Upper lobe of right lung (tissue), 1 donor: ENCODE data around the gene SULT1B1. TPM values are rescaled to one million over a fixed set of nuclear protein-coding genes. Genes with fewer than 3 reads are reported as not detected.

Experiments
- ATAC-seq: fragments of 200-7000 bp; cut with Tn5 transposase; one replicate; pipeline ENCODE4 v1.9.1; 2020; ENCODE audit warnings: mild to moderate bottlenecking, moderate library complexity
- DNase-seq: peaks from one replicate; pipeline ENCODE4 v3.0.0-alpha.2; 2020
- H3K27ac ChIP-seq: fragments of 200-600 bp; one replicate; pipeline ENCODE4 v1.8.0; 2022
- H3K27me3 ChIP-seq: fragments of 200-600 bp; one replicate; pipeline ENCODE4 v1.8.0; 2022; ENCODE audit warnings: mild to moderate bottlenecking
- H3K36me3 ChIP-seq: fragments of 200-600 bp; one replicate; pipeline ENCODE4 v1.8.0; 2022
- H3K4me1 ChIP-seq: fragments of 200-600 bp; one replicate; pipeline ENCODE4 v1.8.0; 2022
- H3K4me3 ChIP-seq: fragments of 200-600 bp; one replicate; pipeline ENCODE4 v1.8.0; 2022; ENCODE audit warnings: mild to moderate bottlenecking
- H3K9me3 ChIP-seq: fragments of 200-600 bp; one replicate; pipeline ENCODE4 v1.8.0; 2022
- intact Hi-C: fragments of 100-400 bp; cut with DNase I; formaldehyde crosslinking; loops from one replicate; pipeline ENCODE4 v1.11.0; 2022
- total RNA-seq: library from RNA; stranded (reverse); fragmentation: NEBNext Ultra II Directional; extraction: Animal tissue kit (Norgen Biotek cat#: 25700); gene quantifications from one replicate; pipeline ENCODE4 v1.2.1, GENCODE V29; 2021
- TF ChIP-seq, protein P1 (sequence below): fragments of 200-600 bp; IDR thresholded peaks from one replicate; pipeline ENCODE4 v1.8.0; 2022; ENCODE audit warnings: antibody characterized with exemption
- donor health status: DM: no; HTN: yes; CAD: no; lungs with severe emphysema.

Gene SULT1B1
- total RNA-seq, 1 donor from 2014 or later: 9.2 TPM

DNA sequence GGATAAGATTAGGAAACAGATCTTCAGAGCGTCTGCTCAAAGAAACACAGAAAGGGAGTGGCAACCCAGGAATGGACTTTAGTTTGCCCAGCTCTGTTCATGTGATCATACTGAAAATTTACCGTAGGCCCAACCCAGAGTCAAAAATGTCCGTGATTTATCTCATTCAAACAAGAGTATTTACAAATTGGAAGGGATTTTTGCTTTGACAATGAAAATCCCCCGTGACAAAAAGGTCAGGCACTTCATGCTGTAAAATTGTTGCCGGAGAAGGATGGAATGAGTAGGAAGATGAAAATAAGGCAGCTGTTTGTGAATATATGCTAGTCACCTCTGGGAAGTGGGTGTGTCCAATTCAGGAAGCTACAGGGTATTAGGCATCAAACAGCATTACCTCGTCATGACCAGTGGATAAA, 1.2 kb downstream of the SULT1B1 start:
- Histone ChIP-seq H3K4me1 (no peaks in the 10 kb centered on the region), H3K27me3 (no peaks in the 10 kb centered on the region), H3K9me3 (no peaks in the 10 kb centered on the region), H3K4me3 (no peak overlapping the region), H3K27ac (peak overlapping the region; percentile 37), H3K36me3 (no peaks in the 10 kb centered on the region)
- peak; percentile 35 for ATAC-seq
- intact Hi-C loops: no loop called here
- no peak for DNase-seq
- TF ChIP-seq, protein P1, sequence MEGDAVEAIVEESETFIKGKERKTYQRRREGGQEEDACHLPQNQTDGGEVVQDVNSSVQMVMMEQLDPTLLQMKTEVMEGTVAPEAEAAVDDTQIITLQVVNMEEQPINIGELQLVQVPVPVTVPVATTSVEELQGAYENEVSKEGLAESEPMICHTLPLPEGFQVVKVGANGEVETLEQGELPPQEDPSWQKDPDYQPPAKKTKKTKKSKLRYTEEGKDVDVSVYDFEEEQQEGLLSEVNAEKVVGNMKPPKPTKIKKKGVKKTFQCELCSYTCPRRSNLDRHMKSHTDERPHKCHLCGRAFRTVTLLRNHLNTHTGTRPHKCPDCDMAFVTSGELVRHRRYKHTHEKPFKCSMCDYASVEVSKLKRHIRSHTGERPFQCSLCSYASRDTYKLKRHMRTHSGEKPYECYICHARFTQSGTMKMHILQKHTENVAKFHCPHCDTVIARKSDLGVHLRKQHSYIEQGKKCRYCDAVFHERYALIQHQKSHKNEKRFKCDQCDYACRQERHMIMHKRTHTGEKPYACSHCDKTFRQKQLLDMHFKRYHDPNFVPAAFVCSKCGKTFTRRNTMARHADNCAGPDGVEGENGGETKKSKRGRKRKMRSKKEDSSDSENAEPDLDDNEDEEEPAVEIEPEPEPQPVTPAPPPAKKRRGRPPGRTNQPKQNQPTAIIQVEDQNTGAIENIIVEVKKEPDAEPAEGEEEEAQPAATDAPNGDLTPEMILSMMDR: no peak

DNA sequence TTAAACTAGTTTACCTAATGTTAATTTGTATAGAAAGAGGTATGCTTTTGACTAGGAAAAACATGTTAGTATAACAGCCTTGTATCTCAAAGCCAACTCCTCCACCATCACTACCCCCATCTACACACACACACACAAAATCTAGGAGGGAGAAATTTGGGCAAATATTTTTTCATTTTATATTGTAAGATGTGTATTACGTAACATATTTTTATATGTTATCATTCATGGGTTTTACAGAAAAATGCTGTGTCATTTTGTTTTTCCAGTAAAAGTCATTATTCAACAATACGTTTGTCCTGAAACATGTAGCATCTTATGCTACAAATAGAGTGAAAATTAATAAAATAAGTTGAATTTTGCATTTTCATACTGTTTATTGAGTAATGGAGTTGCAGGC, 3.0 kb downstream of the SULT1B1 start:
- no peak overlapping the region for H3K27ac ChIP-seq
- no peak for ATAC-seq
- H3K4me1 ChIP-seq: no peaks in the 10 kb centered on the region
- intact Hi-C loops: no loop called here
- TF ChIP-seq, protein P1: no peak
- H3K4me3 ChIP-seq: no peak overlapping the region
- DNase-seq: no peak
- H3K9me3 ChIP-seq: no peaks in the 10 kb centered on the region
- H3K27me3 ChIP-seq: no peaks in the 10 kb centered on the region
- no peaks in the 10 kb centered on the region for H3K36me3 ChIP-seq

GRCh38 chr4:69754926-69755580, 5.4 kb downstream of the SULT1B1 start:
- TF ChIP-seq, protein P1: no peak
- peak; percentile 32 for ATAC-seq
- H3K4me1 ChIP-seq: peaks cover 11% of the 10 kb centered on the region
- no peaks in the 10 kb centered on the region for H3K36me3 ChIP-seq
- H3K4me3 ChIP-seq: no peak overlapping the region
- no peak for DNase-seq
- H3K27ac ChIP-seq: no peak overlapping the region
- H3K27me3 ChIP-seq: no peaks in the 10 kb centered on the region
- H3K9me3 ChIP-seq: no peaks in the 10 kb centered on the region
- intact Hi-C loops: no loop called here

DNA sequence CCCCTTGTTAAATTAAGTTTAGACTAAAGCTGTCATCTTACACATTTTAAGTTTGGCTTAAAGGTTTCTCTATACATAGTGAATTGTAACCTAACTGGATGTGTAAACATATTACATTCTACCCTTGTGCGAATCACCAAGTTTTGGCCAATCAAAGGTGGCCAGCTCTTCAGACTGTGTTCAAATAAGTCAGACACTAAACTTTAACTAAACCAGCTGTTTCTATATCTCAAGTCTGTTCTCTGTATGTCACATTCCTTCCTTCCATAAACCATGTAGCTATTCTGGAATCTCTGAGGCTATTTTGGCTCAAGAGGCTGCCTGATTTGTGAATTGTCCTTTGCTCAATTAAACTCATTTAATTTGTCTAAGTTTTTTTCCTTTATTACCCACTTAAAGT, 6.7 kb downstream of the SULT1B1 start:
- Histone ChIP-seq H3K36me3 (no peaks in the 10 kb centered on the region), H3K4me1 (peaks cover 11% of the 10 kb centered on the region), H3K4me3 (no peak overlapping the region), H3K27ac (no peak overlapping the region), H3K9me3 (no peaks in the 10 kb centered on the region), H3K27me3 (no peaks in the 10 kb centered on the region)
- DNase-seq (no peak), ATAC-seq (no peak)
- intact Hi-C loops: no loop called here
- TF ChIP-seq, protein P1: no peak

DNA sequence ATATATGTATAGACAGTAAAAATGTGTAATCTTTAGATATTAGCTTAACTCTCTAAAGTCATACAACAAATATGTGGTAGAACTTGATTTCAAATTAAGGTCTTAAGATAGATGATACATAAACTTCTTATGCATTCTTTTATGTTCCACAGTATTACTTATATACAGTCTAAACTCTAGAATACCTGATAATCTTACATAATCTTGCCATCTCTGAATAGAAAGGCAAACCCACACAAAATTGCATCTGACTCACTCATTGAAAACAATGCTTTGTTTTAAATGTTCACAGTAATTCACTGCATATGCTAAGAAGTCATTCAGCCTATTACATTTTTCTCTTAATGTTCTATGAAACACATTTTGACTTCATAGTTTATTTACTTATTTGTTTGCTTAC, 10.1 kb downstream of the SULT1B1 start:
- DNase-seq (no peak), ATAC-seq (no peak)
- no peaks in the 10 kb centered on the region for H3K9me3 ChIP-seq
- H3K27me3 ChIP-seq: no peaks in the 10 kb centered on the region
- TF ChIP-seq, protein P1: no peak
- intact Hi-C loops: no loop called here
- no peak overlapping the region for H3K4me3 ChIP-seq
- peaks cover 11% of the 10 kb centered on the region for H3K4me1 ChIP-seq
- no peaks in the 10 kb centered on the region for H3K36me3 ChIP-seq
- peak overlapping the region; percentile 34 for H3K27ac ChIP-seq

GRCh38 chr4:69749771-69750170, 10.6 kb downstream of the SULT1B1 start:
- Histone ChIP-seq H3K27ac (no peak overlapping the region), H3K27me3 (no peaks in the 10 kb centered on the region), H3K4me3 (no peak overlapping the region), H3K9me3 (no peaks in the 10 kb centered on the region), H3K4me1 (peaks cover 11% of the 10 kb centered on the region), H3K36me3 (no peaks in the 10 kb centered on the region)
- TF ChIP-seq, protein P1: no peak
- DNase-seq (no peak), ATAC-seq (peak; percentile 70)
- intact Hi-C loops: no loop called here
